K562 (cell line): ENCODE results near the gene NDUFA13. TPM values are rescaled to one million over a fixed set of nuclear protein-coding genes. Genes with fewer than 3 reads are reported as not detected.

Source experiments
- ADNP ChIP-seq: fragments of 200-800 bp; sonication (Bioruptor generic); IDR thresholded peaks from 2 replicates; pipeline ENCODE4 v1.6.1; 2016; ENCODE audit warnings: missing genetic modification characterization, missing compliant biosample characterization
- CHAMP1 ChIP-seq: fragments of 450-650 bp; IDR thresholded peaks from 2 replicates; pipeline ENCODE4 v1.6.1; 2016; ENCODE audit warnings: mild to moderate bottlenecking
- CTBP1 ChIP-seq: fragments of 450-650 bp; IDR thresholded peaks from 2 replicates; pipeline ENCODE4 v1.6.1; 2016; ENCODE audit warnings: borderline replicate concordance
- MAX ChIP-seq: sonication (generic); formaldehyde crosslinking; IDR thresholded peaks from 2 replicates; pipeline ENCODE4 v1.9.0; 2022; ENCODE audit warnings: mild to moderate bottlenecking, missing genetic modification reagents
- NFIC ChIP-seq: fragments of 450-650 bp; IDR thresholded peaks from 2 replicates; pipeline ENCODE4 v1.6.1; 2017; ENCODE audit warnings: mild to moderate bottlenecking, inconsistent platforms
- NR0B1 ChIP-seq: fragments of 450-650 bp; IDR thresholded peaks from one replicate; pipeline ENCODE4 v1.6.1; 2018; ENCODE audit warnings: mild to moderate bottlenecking, moderate library complexity; ENCODE audit not compliant: partially characterized antibody
- NR3C1 ChIP-seq: sonication (generic); formaldehyde crosslinking; IDR thresholded peaks from 2 replicates; pipeline ENCODE4 v1.8.1; 2022; ENCODE audit warnings: missing genetic modification reagents
- PHF20 ChIP-seq: fragments of 450-650 bp; IDR thresholded peaks from 2 replicates; pipeline ENCODE4 v1.6.1; 2018; ENCODE audit not compliant: partially characterized antibody
- RB1 ChIP-seq: fragments of 450-650 bp; IDR thresholded peaks from 2 replicates; pipeline ENCODE4 v1.6.1; 2017; ENCODE audit warnings: low read depth, mild to moderate bottlenecking
- SIN3A ChIP-seq, 2 experiments: fragments of 150-350 bp in 1 of 2; IDR thresholded peaks; 2 replicates each; pipeline ENCODE4 v1.6.1; 2011 to 2016; ENCODE audit warnings: borderline replicate concordance in 2 of 2, low read depth in 2 of 2, low read length in 2 of 2, mild to moderate bottlenecking in 2 of 2, moderate library complexity in 2 of 2; ENCODE audit not compliant: control insufficient read depth in 1 of 2
- SMAD4 ChIP-seq: fragments of 250-450 bp; sonication (Bioruptor Pico); conservative IDR thresholded peaks from 2 replicates; pipeline ENCODE4 v1.8.0; 2021; ENCODE audit warnings: inconsistent platforms, mild to moderate bottlenecking, moderate library complexity
- THAP7 ChIP-seq: fragments of 250-450 bp; sonication (Bioruptor Pico); IDR thresholded peaks from 2 replicates; pipeline ENCODE4 v1.5.0; 2021
- ZBTB17 ChIP-seq: fragments of 450-650 bp; formaldehyde crosslinking; IDR thresholded peaks from 2 replicates; pipeline ENCODE4 v1.4.0; 2020; ENCODE audit warnings: mild to moderate bottlenecking
- ZBTB7A ChIP-seq: IDR thresholded peaks from 2 replicates; pipeline ENCODE4 v1.6.1; 2011; ENCODE audit warnings: low read depth, mild to moderate bottlenecking, low read length, moderate library complexity, borderline replicate concordance; ENCODE audit not compliant: control insufficient read depth
- ZBTB8A ChIP-seq: fragments of 450-650 bp; IDR thresholded peaks from 2 replicates; pipeline ENCODE4 v1.6.1; 2018; ENCODE audit warnings: mild to moderate bottlenecking, moderate library complexity; ENCODE audit not compliant: partially characterized antibody
- ZC3H11A ChIP-seq: IDR thresholded peaks from 2 replicates; pipeline ENCODE4 v1.6.1; 2012; ENCODE audit warnings: low read depth, low read length, improper control_type of control experiment
- ZC3H4 ChIP-seq: sonication (generic); formaldehyde crosslinking; IDR thresholded peaks from 2 replicates; pipeline ENCODE4 v1.9.0; 2021; ENCODE audit warnings: missing genetic modification reagents, borderline replicate concordance
- ZHX1 ChIP-seq: fragments of 150-350 bp; conservative IDR thresholded peaks from 2 replicates; pipeline ENCODE4 v1.6.1; 2014; ENCODE audit warnings: low read length
- ZNF217 ChIP-seq: sonication (generic); formaldehyde crosslinking; IDR thresholded peaks from 2 replicates; pipeline ENCODE4 v1.8.0; 2022; ENCODE audit warnings: mild to moderate bottlenecking, missing genetic modification reagents
- polyA plus RNA-seq, 8 experiments: library from polyadenylated mRNA; depleted of rRNA in 4 of 8; stranded (reverse) in 5 of 8; unstranded in 3 of 8; fragments of >200 nt; fragmentation: Nextera tagmentation in 2 of 8; fragmentation: Illumina TruSeq in 1 of 8; extraction: Ambion mirVana in 2 of 8; extraction: Trizol in 1 of 8; gene quantifications; 2 replicates each; pipeline versions ENCODE4 v1.2.1 to v1.2.3, GENCODE V29; 2011 to 2014; ENCODE audit warnings: inconsistent platforms in 1 of 8, missing spikeins in 1 of 8
- total RNA-seq, 7 experiments: library from RNA; depleted of rRNA in 6 of 7; stranded (reverse); fragments of >200 nt in 6 of 7; fragmentation: Illumina TruSeq in 2 of 7; extraction: Trizol in 2 of 7; gene quantifications; 2 replicates each; pipeline versions ENCODE4 v1.2.1 to v1.2.3, GENCODE V29; 2011 to 2021; ENCODE audit warnings: low replicate concordance in 1 of 7

Gene NDUFA13
- total and polyA plus RNA-seq, 9 of the 15 experiments (the other 6 are each of a cell fraction or from before 2014, with no cell fraction given) = 146 to 596 (median 429) TPM

- peak; percentile 78; the same call in 1 of the 2 replicates for TF ChIP-seq ZHX1
- TF ChIP-seq ADNP (tag) = no peak
- peak; percentile 97 for TF ChIP-seq ZBTB7A
- 0 out of 2 replicates have a peak, but pooled peaks have one; percentile 40 for TF ChIP-seq ZBTB17 (CRISPR knock-in tag)
- no peak for TF ChIP-seq ZBTB8A
- TF ChIP-seq SIN3A (IDR thresholded peaks at IDR 0.05; ENCODE audit: borderline replicate concordance in 2 of 2, control insufficient read depth in 1 of 2, low read depth in 2 of 2, low read length in 2 of 2) = peak; percentile 81 to 96; a peak in 3 of 4 replicates
- TF ChIP-seq NR3C1 (CRISPR knock-in tag) = 0 out of 2 replicates have a peak, but pooled peaks have one; percentile 56
- no peak for TF ChIP-seq ZNF217 (CRISPR knock-in tag)
- TF ChIP-seq CTBP1 = peak; percentile 63; the same call in 1 of the 2 replicates
- TF ChIP-seq NR0B1 = no peak
- TF ChIP-seq RB1 = peak; percentile 82
- no peak for TF ChIP-seq ZC3H11A
- TF ChIP-seq SMAD4 = 0 out of 2 replicates have a peak, but pooled peaks have one; percentile 32
- TF ChIP-seq MAX (CRISPR knock-in tag) = peak; percentile 67
- TF ChIP-seq PHF20 = peak; percentile 93
- TF ChIP-seq CHAMP1 = no peak
- peak; percentile 99 for TF ChIP-seq THAP7 (CRISPR knock-in tag)
- 0 out of 2 replicates have a peak, but pooled peaks have one; percentile 5 for TF ChIP-seq ZC3H4 (CRISPR knock-in tag)
- 0 out of 2 replicates have a peak, but pooled peaks have one; percentile 21 for TF ChIP-seq NFIC
Observed at GRCh38 chr19:19515642-19516519, at the start of gene NDUFA13 (continued).
